ENCODE data around the gene FNDC3B.

The FNDC3B gene

DNA sequence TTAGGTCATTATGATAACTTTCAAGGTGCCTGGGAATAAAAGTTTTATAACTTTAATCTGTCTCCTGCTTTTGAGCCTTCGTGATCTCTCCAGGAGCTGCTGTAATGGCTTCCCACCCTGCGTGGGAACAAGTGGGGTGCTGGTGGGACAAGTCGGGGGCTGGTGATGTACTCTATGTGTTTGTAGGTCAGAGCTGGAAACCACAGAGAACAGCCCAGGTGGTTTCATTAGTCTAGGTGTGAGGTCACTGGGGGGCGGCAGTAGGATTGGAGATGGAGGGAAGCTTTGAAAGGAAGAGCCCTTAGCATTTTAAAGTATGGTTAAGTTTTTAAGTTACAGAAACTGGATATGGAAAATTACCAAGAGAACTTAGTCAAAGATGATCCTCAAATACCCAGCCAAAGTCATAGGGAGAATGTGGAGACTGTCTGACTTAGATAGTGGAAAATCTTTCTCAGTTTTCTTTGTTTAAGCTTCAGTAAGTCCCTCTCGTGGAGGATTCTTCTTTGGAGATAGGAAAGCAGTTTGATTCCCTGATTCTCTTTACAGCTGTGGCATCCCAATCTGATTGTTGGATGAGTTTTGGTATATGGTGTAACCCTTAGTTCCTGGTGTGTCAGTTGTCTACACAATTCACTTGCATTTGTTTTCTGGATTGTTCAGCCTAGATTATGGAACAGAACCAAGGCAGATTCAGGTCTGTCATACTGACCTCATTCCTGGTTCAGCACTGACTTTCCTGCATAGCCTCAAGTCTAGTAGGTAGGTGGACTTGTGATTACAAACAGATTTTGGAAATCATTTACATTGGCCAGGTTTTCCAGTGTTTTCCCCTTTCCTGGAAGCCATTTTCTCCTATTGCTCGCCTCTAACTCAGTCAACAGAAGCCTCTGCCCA lies 115.6 kb downstream of the FNDC3B start:
- DNase-seq = no peak

DNA sequence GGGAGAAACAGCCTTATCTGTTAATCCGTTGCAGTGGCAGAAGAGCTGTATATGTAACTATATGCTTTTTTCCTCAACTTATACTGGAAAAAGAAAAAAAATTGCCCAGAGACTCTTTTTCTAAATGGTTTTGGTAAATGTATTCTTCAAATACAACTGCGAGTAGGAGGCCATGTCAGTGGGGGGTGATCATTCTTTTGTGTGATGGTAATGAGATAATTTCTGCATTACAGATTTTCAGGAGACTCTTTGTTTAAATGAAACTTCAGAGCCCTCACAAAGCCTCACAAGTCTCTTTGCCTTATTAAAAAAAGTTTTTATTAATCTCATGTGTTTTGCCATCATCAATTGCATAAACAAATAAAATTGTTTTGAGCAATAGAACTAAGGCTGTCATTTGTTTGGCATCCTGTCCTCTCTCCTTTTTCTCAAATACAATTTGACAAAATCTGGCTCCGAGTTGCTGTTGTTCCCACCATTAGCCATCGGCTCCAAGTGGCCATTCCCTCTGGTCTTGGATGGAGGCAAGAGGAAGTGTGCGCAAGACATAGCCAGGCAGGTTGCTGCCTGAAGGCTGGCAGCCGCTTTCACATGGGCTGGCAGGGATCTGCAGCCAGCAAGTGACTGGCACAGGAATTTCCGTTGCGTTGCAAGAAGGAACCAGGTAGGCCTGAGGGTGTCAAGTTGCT lies 116.7 kb downstream of the FNDC3B start:
- DNase-seq = no peak

DNA sequence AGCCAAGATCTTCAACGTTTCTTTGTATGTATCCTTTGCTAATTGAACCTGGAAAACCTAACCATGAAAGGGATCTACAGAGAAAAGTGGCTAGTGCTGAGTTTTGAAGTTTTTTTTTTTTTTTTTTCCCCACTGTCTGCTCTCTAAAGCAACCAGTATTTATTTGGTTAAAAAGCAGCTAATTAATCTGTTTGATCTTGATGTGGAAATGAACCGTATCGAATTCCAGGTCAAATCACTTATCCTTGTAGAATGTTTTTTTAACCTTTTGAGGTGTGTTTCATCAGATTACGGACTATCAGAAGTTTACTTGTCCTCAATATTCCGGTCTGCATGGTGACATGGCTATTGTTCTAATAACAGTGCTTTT lies 117.2 kb downstream of the FNDC3B start:
- no peak for DNase-seq

DNA sequence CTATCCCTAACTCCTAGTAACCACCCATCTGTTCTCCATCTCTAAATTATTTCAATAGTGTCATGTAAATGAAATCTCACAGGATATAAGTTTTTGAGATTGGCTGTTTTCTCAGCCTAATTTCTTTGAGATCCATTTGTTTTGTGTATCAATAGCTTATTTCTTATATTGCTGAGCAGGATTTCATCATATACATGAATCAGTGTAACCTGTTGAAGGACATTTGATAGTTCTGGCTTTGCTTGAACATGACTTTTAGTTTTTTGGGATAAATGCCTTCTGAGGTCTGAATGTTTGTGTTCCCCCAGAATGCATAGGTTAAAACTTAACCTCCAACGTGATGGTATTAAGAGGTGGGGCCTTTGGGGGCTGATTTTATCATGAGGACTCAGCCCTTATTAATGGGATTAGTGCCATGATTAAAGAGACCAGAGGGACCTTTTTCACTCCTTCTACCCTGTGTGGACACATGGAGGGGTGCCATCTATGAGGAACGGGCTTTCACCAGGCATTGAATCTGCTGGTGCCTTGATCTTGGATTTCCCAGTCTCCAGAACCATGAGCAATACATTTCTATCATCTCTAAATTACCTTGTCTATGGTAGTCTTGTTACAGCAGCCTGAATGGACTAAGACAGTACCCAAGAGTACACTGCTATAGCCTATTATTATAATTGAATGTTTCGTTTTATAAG lies 118.3 kb downstream of the FNDC3B start:
- DNase-seq = no peak

DNA sequence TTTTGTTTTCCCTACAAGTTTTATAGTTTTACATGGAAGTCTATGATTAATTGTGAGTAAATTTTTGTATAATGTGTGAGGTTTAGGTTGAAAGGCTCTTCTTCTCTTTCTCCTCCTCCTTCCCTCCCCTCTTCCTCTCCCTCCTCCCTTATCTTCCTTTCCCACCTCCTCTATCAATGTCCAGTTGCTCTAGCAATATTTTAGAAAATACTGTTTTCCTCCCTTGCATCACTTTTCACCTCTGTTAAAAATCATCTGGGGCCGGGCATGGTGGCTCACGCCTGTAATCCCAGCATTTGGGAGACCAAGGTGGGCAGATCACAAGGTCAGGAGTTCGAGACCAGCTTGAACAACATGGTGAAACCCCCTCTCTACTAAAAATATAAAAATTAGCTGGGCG lies 119.4 kb downstream of the FNDC3B start:
- DNase-seq = no peak

DNA sequence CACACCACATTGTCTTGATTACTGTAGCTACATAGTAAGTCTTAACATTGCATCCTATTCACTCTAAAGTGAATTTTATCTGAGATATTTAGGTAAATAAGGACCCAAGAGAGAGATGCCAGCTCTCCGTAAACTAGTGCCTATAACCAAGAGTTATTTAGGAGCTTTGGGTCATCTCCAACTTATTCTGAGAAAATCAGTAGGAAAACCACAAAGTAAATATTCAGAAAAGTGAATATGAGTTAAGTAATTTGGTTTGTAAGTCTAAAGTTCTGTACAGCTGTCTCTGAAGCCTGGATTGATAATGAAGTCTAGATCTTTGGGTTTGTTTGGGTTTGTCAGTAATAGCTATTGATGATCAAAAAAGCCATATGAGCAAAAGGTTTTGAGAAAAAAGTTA lies 120.0 kb downstream of the FNDC3B start:
- no peak for DNase-seq

DNA sequence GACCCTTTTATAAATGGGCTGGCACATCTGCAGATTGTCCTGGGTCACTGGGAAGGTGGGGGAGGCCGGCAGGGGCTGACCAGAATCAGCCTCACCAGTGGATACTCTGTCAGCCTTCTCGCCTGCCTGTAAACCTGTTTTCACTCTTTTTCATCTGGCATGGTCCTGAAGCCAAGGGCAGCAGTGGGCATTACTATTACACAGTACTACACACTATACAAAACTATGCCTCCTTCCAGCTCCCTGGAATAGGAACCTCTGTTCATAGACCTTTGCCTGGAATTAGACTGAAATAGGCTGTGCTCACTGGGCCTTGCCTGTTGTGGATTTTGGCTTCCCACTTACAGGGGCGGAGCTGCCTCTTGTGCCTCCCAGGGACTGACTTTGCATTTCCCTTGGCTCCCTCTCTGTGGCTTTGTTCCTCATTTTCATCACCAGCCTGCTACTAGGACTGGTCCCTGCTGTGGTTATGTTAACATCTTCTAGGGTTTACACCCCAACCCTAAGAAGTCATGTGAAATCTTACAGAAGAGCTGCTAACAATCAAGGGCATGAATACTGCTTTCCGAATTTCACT lies 120.7 kb downstream of the FNDC3B start:
- no peak for DNase-seq

DNA sequence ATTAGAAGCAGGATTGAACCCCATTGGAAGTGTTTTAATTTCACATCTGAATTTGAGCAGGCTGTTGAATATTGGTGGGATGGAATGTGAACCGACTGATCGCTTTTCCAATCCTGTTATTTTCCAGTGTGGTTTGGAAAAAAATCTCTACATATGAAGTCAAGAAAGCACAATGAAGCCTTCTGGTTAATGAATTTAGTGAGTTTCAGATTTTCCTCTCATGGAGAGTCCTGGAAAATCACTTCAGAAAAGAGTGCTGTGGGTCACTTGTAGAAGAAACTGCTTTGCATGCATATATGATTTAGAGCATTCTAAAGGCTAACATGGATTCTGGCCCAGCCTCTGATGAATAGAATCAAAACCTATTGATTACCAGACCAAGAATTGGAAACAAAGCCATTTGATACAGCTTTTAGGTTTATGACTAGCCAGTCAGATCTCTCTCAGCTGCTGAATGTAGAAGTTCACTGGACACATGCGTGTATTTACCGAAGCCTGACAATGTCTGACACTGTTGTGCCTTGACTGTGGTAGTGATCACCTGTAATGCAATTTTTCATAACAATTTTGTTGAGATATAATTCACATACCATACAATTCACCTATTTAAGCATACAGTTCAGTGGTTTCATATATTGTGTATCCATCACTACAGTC lies 121.9 kb downstream of the FNDC3B start:
- no peak for DNase-seq

DNA sequence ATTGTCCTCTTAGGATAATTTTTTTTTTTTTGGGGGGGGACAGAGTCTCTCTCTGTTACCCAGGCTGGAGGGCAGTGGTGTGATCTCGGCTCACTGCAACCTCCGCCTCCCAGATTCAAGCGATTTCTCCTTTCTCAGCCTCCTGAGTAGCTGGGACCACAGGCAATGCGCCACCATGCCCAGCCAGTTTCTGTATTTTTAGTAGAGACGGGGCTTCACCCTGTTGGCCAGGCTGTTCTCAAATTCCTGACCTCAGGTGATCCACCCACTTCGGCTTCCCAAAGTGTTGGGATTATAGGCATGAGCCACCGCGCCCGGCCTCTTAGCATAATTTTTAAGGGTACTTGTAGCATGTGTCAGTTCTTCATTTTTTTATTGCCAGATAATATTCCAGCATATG lies 122.6 kb downstream of the FNDC3B start:
- DNase-seq = no peak

DNA sequence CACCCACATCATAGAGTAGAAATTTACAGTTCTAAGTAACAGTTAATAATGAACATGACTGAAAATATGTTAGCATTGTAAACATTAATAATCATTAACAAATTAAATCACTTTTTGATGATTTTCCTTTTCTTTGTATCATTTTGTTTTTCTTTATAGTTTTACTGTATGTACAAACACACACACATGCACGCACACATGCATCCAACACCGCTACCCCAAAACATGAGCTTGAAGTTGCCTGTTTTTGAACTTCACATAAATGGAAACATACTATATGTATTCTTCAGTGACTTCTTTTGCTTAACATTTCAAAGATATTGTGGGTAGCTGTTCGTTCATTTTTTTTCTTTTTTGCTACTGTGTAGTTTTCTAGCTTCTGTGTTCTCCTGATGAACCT lies 123.9 kb downstream of the FNDC3B start:
- DNase-seq = no peak

DNA sequence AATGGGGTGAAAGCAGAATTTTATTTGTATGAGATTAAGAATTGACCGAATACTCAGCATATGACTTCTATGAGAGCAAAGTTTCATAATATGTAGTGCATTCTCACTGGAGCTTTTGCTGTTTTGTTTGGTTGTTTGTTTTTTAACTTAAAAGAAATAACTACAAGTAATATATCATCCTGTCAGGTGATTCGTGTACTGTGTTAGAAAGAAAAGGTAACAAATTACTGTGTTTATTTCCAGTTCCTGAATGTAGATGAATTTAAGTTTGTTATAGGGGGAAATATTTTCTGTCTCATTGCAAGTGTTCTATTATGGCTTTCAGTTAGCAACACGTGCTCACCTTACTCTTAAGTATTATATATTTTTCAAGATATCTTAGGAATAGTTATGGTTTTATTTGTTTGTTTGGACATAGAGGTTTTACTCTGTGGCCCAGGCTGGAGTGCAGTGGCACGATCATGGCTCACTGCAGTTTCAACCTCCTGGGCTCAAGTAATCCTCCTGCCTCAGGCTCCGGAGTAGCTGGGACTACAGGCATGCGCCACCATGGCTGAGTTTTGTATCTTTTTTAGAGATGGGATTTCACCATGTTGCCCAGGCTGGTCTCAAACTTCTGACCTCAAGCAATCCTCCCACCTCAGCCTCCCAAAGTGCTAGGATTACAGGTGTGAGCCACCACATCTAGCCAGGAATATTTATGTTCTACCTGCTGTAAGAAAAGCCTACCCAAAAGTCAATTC lies 125.4 kb downstream of the FNDC3B start:
- DNase-seq = no peak

DNA sequence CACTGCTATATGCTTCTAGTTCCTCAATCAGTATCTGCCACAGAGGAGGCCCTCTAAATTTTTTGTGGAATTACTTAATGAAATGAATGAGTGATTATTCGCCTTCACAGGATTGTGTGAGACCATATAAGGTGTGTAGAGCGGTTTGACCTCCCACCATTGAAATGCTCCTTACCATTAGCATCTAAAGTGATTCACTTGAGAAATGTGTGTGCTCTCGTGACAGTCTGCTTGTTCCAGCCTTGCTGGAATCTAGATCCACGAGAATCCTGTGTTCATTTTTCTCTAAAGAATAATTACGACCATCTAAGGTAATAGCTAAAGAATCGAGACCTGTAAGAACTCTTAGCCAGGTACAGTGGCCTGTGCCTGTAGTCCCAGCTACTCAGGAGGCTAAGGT lies 126.9 kb downstream of the FNDC3B start:
- no peak for DNase-seq

DNA sequence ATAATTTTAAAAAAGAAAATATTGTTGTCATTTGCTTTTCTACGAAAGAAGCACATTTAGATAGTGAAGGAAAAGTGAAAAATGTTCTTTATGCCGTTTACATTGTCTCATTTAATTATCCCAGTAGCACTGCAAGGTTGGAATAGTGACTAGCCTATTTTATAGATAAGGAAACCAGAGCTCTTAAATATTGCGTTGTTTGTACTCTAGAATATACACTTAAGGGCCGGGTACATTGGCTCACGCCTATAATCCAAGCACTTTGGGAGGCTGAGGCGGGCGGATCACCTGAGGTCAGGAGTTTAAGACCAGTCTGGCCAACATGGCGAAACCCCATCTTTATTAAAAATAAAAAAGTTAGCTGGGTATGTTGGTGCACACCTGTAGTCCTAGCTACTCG lies 127.5 kb downstream of the FNDC3B start:
- DNase-seq = no peak

DNA sequence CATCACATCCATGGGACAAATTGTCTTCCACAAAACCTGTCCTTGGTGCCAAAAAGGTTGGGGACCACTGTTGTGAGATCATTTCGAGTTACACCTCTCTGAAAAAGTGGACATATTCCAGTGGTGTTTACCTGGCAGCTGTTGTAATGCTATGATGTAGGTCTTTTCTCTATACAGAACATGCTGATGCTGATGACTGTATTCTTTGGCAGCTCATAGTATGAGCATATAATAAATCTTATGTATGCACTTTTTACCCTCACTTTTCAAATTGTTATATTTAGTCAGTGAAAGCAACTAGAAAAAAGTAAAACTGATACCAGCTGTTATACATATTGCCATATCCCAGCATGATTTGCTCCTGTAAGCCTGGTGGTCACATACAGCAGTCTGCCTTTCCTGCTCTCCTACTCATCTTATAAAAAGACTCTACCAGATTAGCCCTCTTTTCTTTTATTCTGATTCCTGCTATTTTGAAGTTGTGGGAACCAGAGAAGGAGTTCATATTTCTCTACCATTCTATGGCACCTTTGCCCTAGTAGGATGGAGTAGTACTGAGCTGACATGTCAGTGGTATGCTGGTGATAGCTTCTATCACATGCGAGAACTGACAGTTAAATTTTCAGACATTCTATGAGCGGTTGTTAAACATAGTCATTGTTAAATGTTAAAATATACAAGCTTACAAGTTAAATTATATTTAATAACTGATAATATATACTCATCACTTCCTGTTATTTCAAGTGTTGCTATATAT lies 128.7 kb downstream of the FNDC3B start:
- DNase-seq = no peak

DNA sequence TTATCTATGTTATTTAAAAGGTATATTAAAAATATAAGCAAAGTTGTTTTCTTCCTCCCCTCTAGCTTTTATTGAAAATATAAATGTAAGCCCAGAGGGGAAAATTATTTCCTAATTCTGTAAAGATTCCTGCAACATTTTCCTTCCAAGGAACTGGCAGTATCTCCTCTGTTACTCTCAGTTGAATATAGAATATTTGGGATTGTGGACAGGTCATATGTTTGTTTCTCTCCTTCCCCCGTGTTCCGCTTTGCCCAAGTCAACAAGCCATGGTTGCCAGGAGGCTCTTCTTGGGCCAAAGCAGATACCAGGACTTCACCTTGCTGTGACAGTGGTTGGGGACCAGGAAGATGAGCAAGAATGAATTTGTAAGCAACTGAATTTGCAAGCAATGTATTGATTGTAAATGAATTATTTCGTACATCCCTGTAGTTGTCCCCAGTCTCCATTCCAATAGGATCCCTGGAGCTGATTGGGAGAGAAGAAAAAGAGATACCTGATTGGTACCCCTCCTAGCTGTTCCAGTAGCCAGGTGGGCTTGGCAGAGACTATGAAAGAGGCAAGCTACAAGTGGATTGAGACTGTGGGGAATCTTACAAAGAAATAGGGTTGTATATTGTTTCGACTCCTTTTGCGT lies 130.8 kb downstream of the FNDC3B start:
- no peak for DNase-seq

DNA sequence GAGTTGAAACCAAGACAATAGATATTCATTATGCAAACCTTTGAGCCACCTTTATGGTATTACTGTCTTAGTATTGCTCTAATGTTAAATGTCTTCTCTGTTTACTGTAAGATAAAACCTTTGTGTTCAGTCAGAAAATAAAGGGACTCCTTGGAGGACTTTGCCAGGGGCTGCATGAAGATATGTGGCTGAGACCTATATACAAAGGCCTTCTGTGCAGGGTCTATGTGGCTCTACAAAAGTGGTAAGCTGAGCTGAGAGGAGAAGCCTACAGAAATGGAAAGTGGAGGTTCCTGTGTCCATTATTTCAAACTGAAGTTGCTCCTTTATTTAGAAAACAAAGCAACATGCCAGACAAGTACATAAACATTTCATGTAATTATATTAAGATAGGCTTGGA lies 131.5 kb downstream of the FNDC3B start:
- DNase-seq = peak; percentile 28

DNA sequence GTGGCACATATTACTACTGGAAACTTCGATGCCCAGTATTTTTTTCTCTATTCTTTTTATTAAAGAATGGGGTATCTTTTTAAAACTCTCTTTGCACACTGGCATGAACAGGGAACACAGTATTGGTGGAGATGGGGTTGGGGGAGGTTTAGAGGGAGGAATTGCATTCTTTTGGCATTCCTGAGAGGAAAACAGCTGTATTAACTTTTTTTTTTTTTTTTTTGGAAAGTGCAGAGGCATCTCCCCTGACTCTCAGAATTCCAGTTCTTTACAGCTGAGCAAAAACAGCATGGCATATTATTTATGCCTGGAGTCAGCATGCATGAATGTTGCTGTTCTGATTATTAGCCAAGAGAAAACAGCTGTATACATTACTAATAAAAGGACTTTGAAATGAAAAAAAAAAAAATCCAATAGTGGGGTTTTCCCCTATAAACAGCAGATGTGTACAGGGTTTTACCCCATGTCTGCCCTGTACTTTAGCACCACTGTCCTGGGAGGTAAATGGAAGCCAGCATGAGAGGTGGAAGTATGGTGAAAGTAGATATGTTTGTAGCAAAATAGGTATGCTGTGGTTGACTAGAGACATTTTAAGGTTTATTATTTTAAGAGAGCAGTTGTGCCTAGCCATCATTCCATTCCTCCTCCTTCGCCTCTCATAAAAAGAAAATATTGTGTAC lies 132.2 kb downstream of the FNDC3B start:
- DNase-seq = no peak

DNA sequence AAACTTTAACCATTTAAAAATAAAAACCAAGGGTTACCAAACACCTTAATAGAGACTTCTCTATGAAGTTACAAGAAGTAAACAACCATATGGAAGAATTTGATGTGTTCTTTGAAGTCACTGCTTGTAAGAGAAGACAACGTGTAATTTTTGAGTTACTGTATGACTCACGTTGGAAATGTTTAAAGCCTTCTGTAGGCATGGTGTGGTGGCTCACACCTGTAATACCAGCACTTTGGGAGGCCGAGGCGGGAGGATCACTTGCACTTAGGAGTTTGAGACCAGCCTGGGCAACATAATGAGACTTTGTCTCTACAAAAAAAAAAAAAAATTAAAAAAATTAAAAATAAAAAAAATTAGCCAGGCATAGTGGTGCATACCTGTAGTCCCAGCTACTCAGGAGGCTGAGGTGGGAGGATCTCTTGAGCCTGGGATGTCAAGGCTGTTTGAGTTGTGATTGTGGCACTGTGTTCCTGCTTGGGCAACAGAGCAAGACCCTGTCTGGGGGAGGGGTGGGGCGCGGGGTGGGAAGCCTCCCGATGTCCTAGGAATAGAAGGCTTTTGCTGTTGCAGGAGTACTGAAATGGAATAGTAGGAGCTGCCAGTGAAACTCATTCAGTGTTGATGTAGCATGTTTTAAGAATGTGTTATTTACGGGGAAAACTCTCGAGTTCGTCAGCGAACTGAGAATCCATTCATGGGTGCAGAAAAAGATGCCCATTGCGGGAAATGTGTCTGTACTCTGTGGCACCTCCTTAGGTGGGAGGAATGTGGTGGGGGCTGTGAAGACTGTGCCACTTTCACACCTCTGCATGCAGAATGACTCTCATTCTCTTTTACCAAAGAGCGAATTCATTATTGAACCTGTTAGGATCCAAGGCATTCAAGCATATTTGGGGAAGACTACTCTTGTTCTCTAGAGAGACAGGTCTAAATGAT lies 134.2 kb downstream of the FNDC3B start:
- DNase-seq = no peak
